Fibroblast of lung (primary cell): ENCODE measurements around the gene C1orf226. TPM values are rescaled to one million over a fixed set of nuclear protein-coding genes. Genes with fewer than 3 reads are reported as not detected.

Source experiments
- DNase-seq, 2 donors: peaks; one replicate each; pipeline versions ENCODE4 v3.0.0 to v3.0.0-alpha.2; 2010; ENCODE audit warnings: low read depth in 2 of 2
- H2AFZ ChIP-seq: 2 replicates; pipeline ENCODE4 v1.5.1; 2012; ENCODE audit warnings: low read length, control low read depth, inconsistent platforms
- H3K27ac ChIP-seq: 2 replicates; pipeline ENCODE4 v1.5.1; 2011; ENCODE audit warnings: low read length, control low read depth; ENCODE audit not compliant: insufficient read depth
- H3K27me3 ChIP-seq: 2 replicates; pipeline ENCODE4 v1.5.1; 2011; ENCODE audit warnings: mild to moderate bottlenecking, low read length; ENCODE audit not compliant: control insufficient read depth, insufficient read depth
- H3K36me3 ChIP-seq: 2 replicates; pipeline ENCODE4 v1.5.1; 2011; ENCODE audit warnings: low read length; ENCODE audit not compliant: control insufficient read depth, insufficient read depth
- H3K4me1 ChIP-seq: 2 replicates; pipeline ENCODE4 v1.5.1; 2011; ENCODE audit warnings: low read length; ENCODE audit not compliant: control insufficient read depth, insufficient read depth; ENCODE audit errors: extremely low read depth
- H3K4me2 ChIP-seq: 2 replicates; pipeline ENCODE4 v1.5.1; 2011; ENCODE audit warnings: low read length, control low read depth; ENCODE audit not compliant: insufficient read depth; ENCODE audit errors: extremely low read depth
- H3K4me3 ChIP-seq, 4 experiments: fragments of 200-600 bp in 1 of 4; sonication (generic) in 1 of 4; replicated peaks in 1 of 4; 2 replicates each; pipeline ENCODE4 v1.5.1; 2011 to 2016; ENCODE audit warnings: low read length in 4 of 4, low read depth in 3 of 4, mild to moderate bottlenecking in 3 of 4, control low read depth in 2 of 4, inconsistent platforms in 1 of 4, mixed read lengths in 1 of 4; ENCODE audit not compliant: insufficient read depth in 1 of 4; ENCODE audit errors: control extremely low read depth in 1 of 4
- H3K79me2 ChIP-seq: 2 replicates; pipeline ENCODE4 v1.5.1; 2012; ENCODE audit warnings: mild to moderate bottlenecking, low read length, inconsistent platforms; ENCODE audit not compliant: control insufficient read depth, insufficient read depth
- H3K9ac ChIP-seq: 2 replicates; pipeline ENCODE4 v1.5.1; 2011; ENCODE audit warnings: mild to moderate bottlenecking, low read length, control low read depth; ENCODE audit not compliant: insufficient read depth
- H3K9me3 ChIP-seq: 2 replicates; pipeline ENCODE4 v1.5.1; 2012; ENCODE audit warnings: low read depth, low read length; ENCODE audit not compliant: control insufficient read depth, insufficient read depth
- H4K20me1 ChIP-seq: 2 replicates; pipeline ENCODE4 v1.5.1; 2011; ENCODE audit warnings: low read length; ENCODE audit not compliant: control insufficient read depth, insufficient read depth; ENCODE audit errors: extremely low read depth
- CTCF ChIP-seq, 2 donors: IDR thresholded peaks in 1 of 2; conservative IDR thresholded peaks in 1 of 2; 1 replicate in 1 of 2; 2 replicates in 1 of 2; pipeline ENCODE4 v1.5.1; 2011 to 2012; ENCODE audit warnings: low read length in 2 of 2, control low read depth in 1 of 2, inconsistent platforms in 1 of 2, low read depth in 1 of 2, mild to moderate bottlenecking in 1 of 2
- EZH2 ChIP-seq: IDR thresholded peaks from 2 replicates; pipeline ENCODE4 v1.5.1; 2012; ENCODE audit warnings: low read length, control low read depth, mild to moderate bottlenecking; ENCODE audit errors: missing control alignments
- polyA plus RNA-seq, 2 donors: library from polyadenylated mRNA; depleted of rRNA in 1 of 2; stranded (reverse) in 1 of 2; unstranded in 1 of 2; fragments of >200 nt; gene quantifications; 2 replicates each; pipeline ENCODE4 v1.2.1, GENCODE V29; 2011 to 2012; ENCODE audit warnings: missing spikeins in 1 of 2
- total RNA-seq: library from RNA; depleted of rRNA; stranded (reverse); fragments of >200 nt; gene quantifications from 2 replicates; pipeline ENCODE4 v1.2.1, GENCODE V29; 2014

The C1orf226 gene
- total and polyA plus RNA-seq, 2 donors (not counting 1 experiment from before 2014, with no cell fraction given) = 0.10 to 0.33 TPM

- Histone ChIP-seq H3K79me2 (no peaks in the 10 kb centered on the region), H3K4me2 (no peak overlapping the region)
- TF ChIP-seq EZH2 (no peak), CTCF (conservative IDR thresholded peaks at IDR 0.05 in 1 of 2, IDR thresholded peaks at IDR 0.05 in 1 of 2; ENCODE audit: low read depth in 1 of 2, low read length in 2 of 2) (no peak)
These were observed 22.6 kb upstream of the C1orf226 start for GRCh38 chr1:162358928-162359327.

GRCh38 chr1:162359523-162360236, 21.8 kb upstream of the C1orf226 start:
- H3K4me2 ChIP-seq = no peak overlapping the region
- H2AFZ ChIP-seq = no peak overlapping the region
- no peak overlapping the region for H3K9ac ChIP-seq
- H4K20me1 ChIP-seq = no peaks in the 10 kb centered on the region
- DNase-seq = no peak
- no peak overlapping the region for H3K27ac ChIP-seq
- TF ChIP-seq EZH2 = no peak
- no peak for TF ChIP-seq CTCF (conservative IDR thresholded peaks at IDR 0.05 in 1 of 2, IDR thresholded peaks at IDR 0.05 in 1 of 2; ENCODE audit: low read depth in 1 of 2, low read length in 2 of 2)
- H3K4me1 ChIP-seq = no peaks in the 10 kb centered on the region
- no peaks in the 10 kb centered on the region for H3K27me3 ChIP-seq
- H3K36me3 ChIP-seq = no peaks in the 10 kb centered on the region
- no peaks in the 10 kb centered on the region for H3K9me3 ChIP-seq
- no peak overlapping the region for H3K4me3 ChIP-seq
- no peaks in the 10 kb centered on the region for H3K79me2 ChIP-seq

More at GRCh38 chr1:162358928-162359327, 22.6 kb upstream of the C1orf226 start:
- Histone ChIP-seq H4K20me1 (no peaks in the 10 kb centered on the region), H3K4me1 (no peaks in the 10 kb centered on the region), H3K27me3 (no peaks in the 10 kb centered on the region), H3K9me3 (no peaks in the 10 kb centered on the region), H3K9ac (no peak overlapping the region), H3K36me3 (no peaks in the 10 kb centered on the region), H3K4me3 (no peak overlapping the region), H2AFZ (no peak overlapping the region), H3K27ac (no peak overlapping the region)
- no peak for DNase-seq

- Histone ChIP-seq H3K4me1 (no peaks in the 10 kb centered on the region), H3K4me2 (no peak overlapping the region), H3K79me2 (no peaks in the 10 kb centered on the region), H2AFZ (no peak overlapping the region), H3K27me3 (no peaks in the 10 kb centered on the region), H3K4me3 (no peak overlapping the region), H4K20me1 (no peaks in the 10 kb centered on the region), H3K9me3 (no peaks in the 10 kb centered on the region), H3K9ac (no peak overlapping the region), H3K36me3 (no peaks in the 10 kb centered on the region), H3K27ac (no peak overlapping the region)
- no peak for TF ChIP-seq EZH2
- no peak for TF ChIP-seq CTCF (conservative IDR thresholded peaks at IDR 0.05 in 1 of 2, IDR thresholded peaks at IDR 0.05 in 1 of 2; ENCODE audit: low read depth in 1 of 2, low read length in 2 of 2)
- DNase-seq = no peak
These were observed 21.2 kb upstream of the C1orf226 start for GRCh38 chr1:162360237-162360873.
